ENCODE results near the gene KPRP. TPM values are rescaled to one million over a fixed set of nuclear protein-coding genes. Genes with fewer than 3 reads are reported as not detected.

KPRP gene
- total RNA-seq, 2 donors from 2014 or later = 0.57 TPM; not detected in 1

GRCh38 chr1:152806576-152806975 is 48.8 kb downstream of the KPRP start, which contains the start of gene LCE1C:
TSS of gene LCE1C (minus strand) at chr1:152806651. CDS start at chr1:152805478, 1,173 bp downstream.
- H3K4me3 ChIP-seq = no peak within 1 kb of the TSS
- H3K27me3 ChIP-seq (replicated peaks; ENCODE audit: insufficient read depth) = no peaks in the 10 kb centered on the region
- no peaks in the 10 kb centered on the region for H3K4me1 ChIP-seq (replicated peaks)
- WGBS = 52% methylated on average over 3 of the region's 3 CpGs
- no peak within 1 kb of the TSS for H3K27ac ChIP-seq
- H3K9me3 ChIP-seq = no peaks in the 10 kb centered on the region
- intact Hi-C loops (cut with DNase I) = no loop called here
- no peak for DNase-seq (ENCODE audit: low spot score)
- TF ChIP-seq, protein P1, sequence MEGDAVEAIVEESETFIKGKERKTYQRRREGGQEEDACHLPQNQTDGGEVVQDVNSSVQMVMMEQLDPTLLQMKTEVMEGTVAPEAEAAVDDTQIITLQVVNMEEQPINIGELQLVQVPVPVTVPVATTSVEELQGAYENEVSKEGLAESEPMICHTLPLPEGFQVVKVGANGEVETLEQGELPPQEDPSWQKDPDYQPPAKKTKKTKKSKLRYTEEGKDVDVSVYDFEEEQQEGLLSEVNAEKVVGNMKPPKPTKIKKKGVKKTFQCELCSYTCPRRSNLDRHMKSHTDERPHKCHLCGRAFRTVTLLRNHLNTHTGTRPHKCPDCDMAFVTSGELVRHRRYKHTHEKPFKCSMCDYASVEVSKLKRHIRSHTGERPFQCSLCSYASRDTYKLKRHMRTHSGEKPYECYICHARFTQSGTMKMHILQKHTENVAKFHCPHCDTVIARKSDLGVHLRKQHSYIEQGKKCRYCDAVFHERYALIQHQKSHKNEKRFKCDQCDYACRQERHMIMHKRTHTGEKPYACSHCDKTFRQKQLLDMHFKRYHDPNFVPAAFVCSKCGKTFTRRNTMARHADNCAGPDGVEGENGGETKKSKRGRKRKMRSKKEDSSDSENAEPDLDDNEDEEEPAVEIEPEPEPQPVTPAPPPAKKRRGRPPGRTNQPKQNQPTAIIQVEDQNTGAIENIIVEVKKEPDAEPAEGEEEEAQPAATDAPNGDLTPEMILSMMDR (IDR thresholded peaks at IDR 0.05) = no peak
- TF ChIP-seq POLR2AphosphoS5 (IDR thresholded peaks at IDR 0.05) (no peak), POLR2A (IDR thresholded peaks at IDR 0.05) (no peak)
- H3K36me3 ChIP-seq = no peaks in the 10 kb centered on the region

GRCh38 chr1:152811050-152811449 is 53.2 kb downstream of the KPRP start:
- no peak overlapping the region for H3K27ac ChIP-seq
- H3K27me3 ChIP-seq (replicated peaks; ENCODE audit: insufficient read depth) = no peaks in the 10 kb centered on the region
- DNase-seq (ENCODE audit: low spot score) = no peak
- H3K4me3 ChIP-seq = no peak overlapping the region
- no peaks in the 10 kb centered on the region for H3K9me3 ChIP-seq
- 37% methylated on average over 2 of the region's 2 CpGs for WGBS
- H3K36me3 ChIP-seq = no peaks in the 10 kb centered on the region
- intact Hi-C loops (cut with DNase I) = no loop called here
- no peaks in the 10 kb centered on the region for H3K4me1 ChIP-seq (replicated peaks)
- TF ChIP-seq POLR2AphosphoS5 (IDR thresholded peaks at IDR 0.05) (no peak), POLR2A (IDR thresholded peaks at IDR 0.05) (no peak)
- TF ChIP-seq, protein P1 (IDR thresholded peaks at IDR 0.05) = no peak

Other genes with a start within 250 kb of the KPRP start
- gene LCE5A, start 247.2 kb upstream of the KPRP start, total RNA-seq = not detected
- not detected for gene CRCT1, start 243.5 kb upstream of the KPRP start, total RNA-seq
- not detected for gene LCE3E, start 191.2 kb upstream of the KPRP start, total RNA-seq
- not detected for gene LCE3D, start 177.5 kb upstream of the KPRP start, total RNA-seq
- not detected for gene LCE3C, start 157.8 kb upstream of the KPRP start, total RNA-seq
- not detected for gene LCE3B, start 144.2 kb upstream of the KPRP start, total RNA-seq
- not detected for gene LCE3A, start 134.9 kb upstream of the KPRP start, total RNA-seq
- not detected for gene LCE2D, start 94.6 kb upstream of the KPRP start, total RNA-seq
- 1 to 10 TPM in 1 of 2 donors, not detected in 1; 1.8 TPM for gene LCE2C, start 82.7 kb upstream of the KPRP start, total RNA-seq
- gene LCE2B, start 71.9 kb upstream of the KPRP start, total RNA-seq = 1 to 10 TPM in 1 of 2 donors, not detected in 1; 3.2 TPM
- not detected for gene LCE2A, start 59.7 kb upstream of the KPRP start, total RNA-seq
- gene LCE4A, start 49.9 kb upstream of the KPRP start, total RNA-seq = not detected
- not detected for gene LCE1F, start 17.1 kb downstream of the KPRP start, total RNA-seq
- gene LCE1E, start 28.2 kb downstream of the KPRP start, total RNA-seq = not detected
- gene LCE1D, start 38.7 kb downstream of the KPRP start, total RNA-seq = not detected
- 1 to 10 TPM in 1 of 2 donors, not detected in 1; 8.6 TPM for gene LCE1C, start 48.6 kb downstream of the KPRP start, total RNA-seq
- under 1 TPM in 1 of 2 donors, not detected in 1; 0.51 TPM for gene LCE1B, start 53.9 kb downstream of the KPRP start, total RNA-seq
- 1 to 10 TPM in 1 of 2 donors, not detected in 1; 3.4 TPM for gene LCE1A, start 69.4 kb downstream of the KPRP start, total RNA-seq
- not detected for gene LCE6A, start 84.8 kb downstream of the KPRP start, total RNA-seq
- not detected for gene LCE7A, start 102.0 kb downstream of the KPRP start, total RNA-seq
- gene SMCP, start 120.3 kb downstream of the KPRP start, total RNA-seq = 10 to 100 TPM in 1 of 2 donors, not detected in 1; 36.5 TPM
- under 1 TPM; 0.46 to 0.57 TPM for gene IVL, start 150.5 kb downstream of the KPRP start, total RNA-seq
- gene SPRR5, start 189.2 kb downstream of the KPRP start, total RNA-seq = not detected
- not detected for gene SPRR4, start 212.6 kb downstream of the KPRP start, total RNA-seq
- gene SPRR1A, start 226.1 kb downstream of the KPRP start, total RNA-seq = not detected
- not detected for gene SPRR3, start 243.7 kb downstream of the KPRP start, total RNA-seq

All from prostate gland (tissue), 2 donors.